Testis (tissue), 2 donors: ENCODE results near the gene BAIAP2.

ENCODE experiments used
- POLR2A ChIP-seq: fragments of 450-650 bp; IDR thresholded peaks from one replicate; pipeline ENCODE4 v1.6.1; 2017; ENCODE audit warnings: antibody characterized with exemption, mild to moderate bottlenecking, moderate library complexity
- TF ChIP-seq, protein P1 (sequence below), 3 experiments: fragments of 450-650 bp in 2 of 3; fragments of 200-600 bp in 1 of 3; sonication (generic) in 1 of 3; IDR thresholded peaks; one replicate each; pipeline ENCODE4 v1.5.1; 2016 to 2019; ENCODE audit warnings: antibody characterized with exemption in 3 of 3, mild to moderate bottlenecking in 2 of 3, moderate library complexity in 1 of 3

DNA sequence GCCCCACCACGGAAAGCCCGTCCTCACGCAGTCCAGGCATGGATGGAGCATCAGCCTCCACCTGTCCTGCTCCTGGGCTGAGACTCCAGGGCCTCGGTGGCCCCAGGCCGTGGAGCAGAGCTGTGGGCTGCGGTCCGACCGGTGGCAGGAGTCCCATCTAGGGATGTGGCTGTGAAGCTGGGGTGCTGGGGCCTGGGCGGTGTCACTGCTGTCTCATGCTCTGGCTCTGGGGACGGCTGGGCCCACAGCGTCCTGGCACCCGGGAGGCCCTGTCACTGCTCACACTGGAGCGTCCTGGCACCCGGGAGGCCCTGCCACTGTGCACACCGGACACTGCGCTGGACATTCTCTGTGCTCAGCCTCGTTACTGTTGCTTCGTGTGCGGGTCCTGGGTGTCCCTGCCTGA lies 8.4 kb downstream of the BAIAP2 start:
- TF ChIP-seq, protein P1, sequence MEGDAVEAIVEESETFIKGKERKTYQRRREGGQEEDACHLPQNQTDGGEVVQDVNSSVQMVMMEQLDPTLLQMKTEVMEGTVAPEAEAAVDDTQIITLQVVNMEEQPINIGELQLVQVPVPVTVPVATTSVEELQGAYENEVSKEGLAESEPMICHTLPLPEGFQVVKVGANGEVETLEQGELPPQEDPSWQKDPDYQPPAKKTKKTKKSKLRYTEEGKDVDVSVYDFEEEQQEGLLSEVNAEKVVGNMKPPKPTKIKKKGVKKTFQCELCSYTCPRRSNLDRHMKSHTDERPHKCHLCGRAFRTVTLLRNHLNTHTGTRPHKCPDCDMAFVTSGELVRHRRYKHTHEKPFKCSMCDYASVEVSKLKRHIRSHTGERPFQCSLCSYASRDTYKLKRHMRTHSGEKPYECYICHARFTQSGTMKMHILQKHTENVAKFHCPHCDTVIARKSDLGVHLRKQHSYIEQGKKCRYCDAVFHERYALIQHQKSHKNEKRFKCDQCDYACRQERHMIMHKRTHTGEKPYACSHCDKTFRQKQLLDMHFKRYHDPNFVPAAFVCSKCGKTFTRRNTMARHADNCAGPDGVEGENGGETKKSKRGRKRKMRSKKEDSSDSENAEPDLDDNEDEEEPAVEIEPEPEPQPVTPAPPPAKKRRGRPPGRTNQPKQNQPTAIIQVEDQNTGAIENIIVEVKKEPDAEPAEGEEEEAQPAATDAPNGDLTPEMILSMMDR (IDR thresholded peaks at IDR 0.05): no peak
- no peak for TF ChIP-seq POLR2A
